ENCODE results near the gene SYT1. TPM values are rescaled to one million over a fixed set of nuclear protein-coding genes. Genes with fewer than 3 reads are reported as not detected.

SYT1 gene
- total and polyA plus RNA-seq, 2 donors, result 0.82 to 1.5 TPM

- Histone ChIP-seq H3K4me1 (ENCODE audit: control insufficient read depth in 2 of 2, insufficient read depth in 2 of 2, low read length in 2 of 2) (no peaks in the 10 kb centered on the region), H3K36me3 (ENCODE audit: control insufficient read depth in 2 of 2, insufficient read depth in 2 of 2, low read length in 1 of 2) (no peaks in the 10 kb centered on the region), H3K27me3 (ENCODE audit: control insufficient read depth in 2 of 2, insufficient read depth in 1 of 2, low read length in 1 of 2) (no peaks in the 10 kb centered on the region), H3K4me3 (ENCODE audit: low read length in 2 of 2) (no peak overlapping the region), H3K27ac (ENCODE audit: low read depth in 1 of 2, low read length in 1 of 2) (no peak overlapping the region), H3K9me3 (ENCODE audit: control insufficient read depth in 2 of 2, insufficient read depth in 1 of 2, low read length in 1 of 2) (no peaks in the 10 kb centered on the region)
- DNase-seq (ENCODE audit: low read depth in 6 of 9, low spot score in 9 of 9), result no peak
- WGBS, result 95% methylated on average over 2 of the region's 2 CpGs
These were observed 53.7 kb downstream of the SYT1 start for GRCh38 chr12:78918268-78918667.

- WGBS, result 93% methylated on average over 5 of the region's 5 CpGs
- Histone ChIP-seq H3K27ac (ENCODE audit: low read depth in 1 of 2, low read length in 1 of 2) (no peak overlapping the region), H3K9me3 (ENCODE audit: control insufficient read depth in 2 of 2, insufficient read depth in 1 of 2, low read length in 1 of 2) (no peaks in the 10 kb centered on the region), H3K4me1 (ENCODE audit: control insufficient read depth in 2 of 2, insufficient read depth in 2 of 2, low read length in 2 of 2) (no peaks in the 10 kb centered on the region), H3K27me3 (ENCODE audit: control insufficient read depth in 2 of 2, insufficient read depth in 1 of 2, low read length in 1 of 2) (no peaks in the 10 kb centered on the region), H3K36me3 (ENCODE audit: control insufficient read depth in 2 of 2, insufficient read depth in 2 of 2, low read length in 1 of 2) (no peaks in the 10 kb centered on the region), H3K4me3 (ENCODE audit: low read length in 2 of 2) (no peak overlapping the region)
- no peak for DNase-seq (ENCODE audit: low read depth in 6 of 9, low spot score in 9 of 9)
These were observed 63.9 kb downstream of the SYT1 start for GRCh38 chr12:78928200-78929074.

- DNase-seq (ENCODE audit: low read depth in 6 of 9, low spot score in 9 of 9), result no peak
- Histone ChIP-seq H3K4me1 (ENCODE audit: control insufficient read depth in 2 of 2, insufficient read depth in 2 of 2, low read length in 2 of 2) (no peaks in the 10 kb centered on the region), H3K36me3 (ENCODE audit: control insufficient read depth in 2 of 2, insufficient read depth in 2 of 2, low read length in 1 of 2) (no peaks in the 10 kb centered on the region), H3K4me3 (ENCODE audit: low read length in 2 of 2) (no peak overlapping the region), H3K27me3 (ENCODE audit: control insufficient read depth in 2 of 2, insufficient read depth in 1 of 2, low read length in 1 of 2) (no peaks in the 10 kb centered on the region), H3K27ac (ENCODE audit: low read depth in 1 of 2, low read length in 1 of 2) (no peak overlapping the region), H3K9me3 (ENCODE audit: control insufficient read depth in 2 of 2, insufficient read depth in 1 of 2, low read length in 1 of 2) (no peaks in the 10 kb centered on the region)
- WGBS, result 95% methylated on average over 7 of the region's 7 CpGs
These were observed 64.5 kb downstream of the SYT1 start for GRCh38 chr12:78929075-78929418.

GRCh38 chr12:78931466-78931990 is 67.0 kb downstream of the SYT1 start:
- no peak for DNase-seq (ENCODE audit: low read depth in 6 of 9, low spot score in 9 of 9)
- Histone ChIP-seq H3K27ac (ENCODE audit: low read depth in 1 of 2, low read length in 1 of 2) (no peak overlapping the region), H3K27me3 (ENCODE audit: control insufficient read depth in 2 of 2, insufficient read depth in 1 of 2, low read length in 1 of 2) (no peaks in the 10 kb centered on the region), H3K4me3 (ENCODE audit: low read length in 2 of 2) (no peak overlapping the region), H3K9me3 (ENCODE audit: control insufficient read depth in 2 of 2, insufficient read depth in 1 of 2, low read length in 1 of 2) (no peaks in the 10 kb centered on the region), H3K4me1 (ENCODE audit: control insufficient read depth in 2 of 2, insufficient read depth in 2 of 2, low read length in 2 of 2) (no peaks in the 10 kb centered on the region), H3K36me3 (ENCODE audit: control insufficient read depth in 2 of 2, insufficient read depth in 2 of 2, low read length in 1 of 2) (no peaks in the 10 kb centered on the region)
- 98% methylated on average over 1 of the region's 1 CpG for WGBS

- Histone ChIP-seq H3K9me3 (ENCODE audit: control insufficient read depth in 2 of 2, insufficient read depth in 1 of 2, low read length in 1 of 2) (no peaks in the 10 kb centered on the region), H3K27ac (ENCODE audit: low read depth in 1 of 2, low read length in 1 of 2) (no peak overlapping the region), H3K27me3 (ENCODE audit: control insufficient read depth in 2 of 2, insufficient read depth in 1 of 2, low read length in 1 of 2) (no peaks in the 10 kb centered on the region), H3K4me3 (ENCODE audit: low read length in 2 of 2) (no peak overlapping the region), H3K4me1 (ENCODE audit: control insufficient read depth in 2 of 2, insufficient read depth in 2 of 2, low read length in 2 of 2) (no peaks in the 10 kb centered on the region), H3K36me3 (ENCODE audit: control insufficient read depth in 2 of 2, insufficient read depth in 2 of 2, low read length in 1 of 2) (no peaks in the 10 kb centered on the region)
- 86% methylated on average over 2 of the region's 2 CpGs for WGBS
- no peak for DNase-seq (ENCODE audit: low read depth in 6 of 9, low spot score in 9 of 9)
These were observed 68.4 kb downstream of the SYT1 start for GRCh38 chr12:78933014-78933413.

GRCh38 chr12:78938341-78939084 is 73.9 kb downstream of the SYT1 start:
- H3K4me3 ChIP-seq (ENCODE audit: low read length in 2 of 2), result no peak overlapping the region
- DNase-seq (ENCODE audit: low read depth in 6 of 9, low spot score in 9 of 9), result no peak
- H3K27ac ChIP-seq (ENCODE audit: low read depth in 1 of 2, low read length in 1 of 2), result no peak overlapping the region
- H3K4me1 ChIP-seq (ENCODE audit: control insufficient read depth in 2 of 2, insufficient read depth in 2 of 2, low read length in 2 of 2), result no peaks in the 10 kb centered on the region
- no peaks in the 10 kb centered on the region for H3K9me3 ChIP-seq (ENCODE audit: control insufficient read depth in 2 of 2, insufficient read depth in 1 of 2, low read length in 1 of 2)
- WGBS, result 89% methylated on average over 4 of the region's 4 CpGs
- no peaks in the 10 kb centered on the region for H3K27me3 ChIP-seq (ENCODE audit: control insufficient read depth in 2 of 2, insufficient read depth in 1 of 2, low read length in 1 of 2)
- no peaks in the 10 kb centered on the region for H3K36me3 ChIP-seq (ENCODE audit: control insufficient read depth in 2 of 2, insufficient read depth in 2 of 2, low read length in 1 of 2)

- Histone ChIP-seq H3K36me3 (ENCODE audit: control insufficient read depth in 2 of 2, insufficient read depth in 2 of 2, low read length in 1 of 2) (no peaks in the 10 kb centered on the region), H3K27me3 (ENCODE audit: control insufficient read depth in 2 of 2, insufficient read depth in 1 of 2, low read length in 1 of 2) (no peaks in the 10 kb centered on the region)
- DNase-seq (ENCODE audit: low read depth in 6 of 9, low spot score in 9 of 9), result no peak
These were observed 85.0 kb downstream of the SYT1 start for GRCh38 chr12:78949532-78949931.

GRCh38 chr12:78951803-78952551 is 87.4 kb downstream of the SYT1 start:
- WGBS, result 88% methylated on average over 11 of the region's 11 CpGs

More at GRCh38 chr12:78949532-78949931, 85.0 kb downstream of the SYT1 start:
- no peak overlapping the region for H3K4me3 ChIP-seq (ENCODE audit: low read length in 2 of 2)
- no peaks in the 10 kb centered on the region for H3K4me1 ChIP-seq (ENCODE audit: control insufficient read depth in 2 of 2, insufficient read depth in 2 of 2, low read length in 2 of 2)
- no peaks in the 10 kb centered on the region for H3K9me3 ChIP-seq (ENCODE audit: control insufficient read depth in 2 of 2, insufficient read depth in 1 of 2, low read length in 1 of 2)
- H3K27ac ChIP-seq (ENCODE audit: low read depth in 1 of 2, low read length in 1 of 2), result no peak overlapping the region

GRCh38 chr12:78952552-78952929 is 88.0 kb downstream of the SYT1 start:
- DNase-seq (ENCODE audit: low read depth in 6 of 9, low spot score in 9 of 9), result no peak
- Histone ChIP-seq H3K4me1 (ENCODE audit: control insufficient read depth in 2 of 2, insufficient read depth in 2 of 2, low read length in 2 of 2) (no peaks in the 10 kb centered on the region), H3K27me3 (ENCODE audit: control insufficient read depth in 2 of 2, insufficient read depth in 1 of 2, low read length in 1 of 2) (no peaks in the 10 kb centered on the region), H3K4me3 (ENCODE audit: low read length in 2 of 2) (no peak overlapping the region), H3K9me3 (ENCODE audit: control insufficient read depth in 2 of 2, insufficient read depth in 1 of 2, low read length in 1 of 2) (no peaks in the 10 kb centered on the region), H3K27ac (ENCODE audit: low read depth in 1 of 2, low read length in 1 of 2) (no peak overlapping the region), H3K36me3 (ENCODE audit: control insufficient read depth in 2 of 2, insufficient read depth in 2 of 2, low read length in 1 of 2) (no peaks in the 10 kb centered on the region)
- 92% methylated on average over 1 of the region's 1 CpG for WGBS

More at GRCh38 chr12:78951803-78952551, 87.4 kb downstream of the SYT1 start:
- Histone ChIP-seq H3K27ac (ENCODE audit: low read depth in 1 of 2, low read length in 1 of 2) (no peak overlapping the region), H3K27me3 (ENCODE audit: control insufficient read depth in 2 of 2, insufficient read depth in 1 of 2, low read length in 1 of 2) (no peaks in the 10 kb centered on the region), H3K9me3 (ENCODE audit: control insufficient read depth in 2 of 2, insufficient read depth in 1 of 2, low read length in 1 of 2) (no peaks in the 10 kb centered on the region), H3K4me1 (ENCODE audit: control insufficient read depth in 2 of 2, insufficient read depth in 2 of 2, low read length in 2 of 2) (no peaks in the 10 kb centered on the region), H3K36me3 (ENCODE audit: control insufficient read depth in 2 of 2, insufficient read depth in 2 of 2, low read length in 1 of 2) (no peaks in the 10 kb centered on the region), H3K4me3 (ENCODE audit: low read length in 2 of 2) (no peak overlapping the region)
- DNase-seq (ENCODE audit: low read depth in 6 of 9, low spot score in 9 of 9), result no peak
